Smooth muscle cell of the brain vasculature (primary cell): Measurements from ENCODE around the gene DDX25.
"Not testable (repeated sequence)": the region's sequence is repeated elsewhere in the genome, so short reads cannot be mapped to it uniquely, and the experiment has no call there.

Experiments used
- DNase-seq: peaks from one replicate; pipeline ENCODE4 v3.0.0-alpha.2; 2012; ENCODE audit warnings: low read depth, low spot score

DDX25 gene

DNA sequence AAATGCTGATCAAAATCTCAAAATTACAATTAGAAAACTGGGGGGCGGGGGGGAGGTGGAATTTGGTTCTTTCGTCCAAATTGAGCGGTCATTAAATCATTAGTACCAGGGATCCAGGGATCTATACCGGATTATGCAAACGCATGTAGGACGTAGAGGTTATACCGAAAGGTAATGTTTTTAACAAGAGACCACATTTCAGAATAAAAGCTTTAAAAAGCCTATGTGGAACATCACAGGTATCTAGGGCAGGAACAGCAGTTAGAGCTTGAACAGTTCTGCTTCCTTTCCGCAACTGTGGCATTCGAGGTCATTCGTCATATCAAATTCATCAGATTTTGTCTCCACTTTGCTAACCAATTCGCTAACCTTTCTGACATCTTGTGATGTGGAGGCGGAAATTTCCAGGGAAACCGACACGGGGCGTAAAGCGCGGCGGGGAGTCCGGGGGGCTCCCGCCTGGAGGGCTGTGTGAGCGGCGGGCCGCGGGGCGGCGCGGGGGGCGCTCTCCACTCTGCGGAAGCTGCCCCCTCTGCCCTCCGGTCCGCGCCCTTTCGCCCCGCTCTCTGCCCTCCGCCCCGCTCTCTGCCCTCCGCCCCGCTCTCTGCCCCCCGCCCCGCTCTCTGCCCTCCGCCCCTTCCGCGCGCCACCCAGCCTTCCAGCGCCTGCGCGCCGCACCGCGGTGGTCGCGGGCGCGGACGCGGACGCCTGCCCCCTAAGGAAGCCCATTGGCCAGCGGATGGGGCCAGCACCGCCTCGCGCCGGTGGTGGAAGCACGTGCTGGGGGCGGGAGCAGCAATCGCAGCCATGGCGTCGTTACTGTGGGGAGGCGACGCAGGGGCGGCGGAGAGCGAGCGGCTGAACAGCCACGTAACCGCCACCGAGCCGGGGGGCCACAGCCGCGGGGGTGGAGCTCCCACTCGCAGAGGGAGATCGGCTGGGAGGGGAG, at the start of gene DDX25:
TSS of gene DDX25 (plus strand) at position 798 of the 949 bp plus-strand sequence. CDS start at position 808, 10 bp downstream.
- no peak for DNase-seq

DNA sequence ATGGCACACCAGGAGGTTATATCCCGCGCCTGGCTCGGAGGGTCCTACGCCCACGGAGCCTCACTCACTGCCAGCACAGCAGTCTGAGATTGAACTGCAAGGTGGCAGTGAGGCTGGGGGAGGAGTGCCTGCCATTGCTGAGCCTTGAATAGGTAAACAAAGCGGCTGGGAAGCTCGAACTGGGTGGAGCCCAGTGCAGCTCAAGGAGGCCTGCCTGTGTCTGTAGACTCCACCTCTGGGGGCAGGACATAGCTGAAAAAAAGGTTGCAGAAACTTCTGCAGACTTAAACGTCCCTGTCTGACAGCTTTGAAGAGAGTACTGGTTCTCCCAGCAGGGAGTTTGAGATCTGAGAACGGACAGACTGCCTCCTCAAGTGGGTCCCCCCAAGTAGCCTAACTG, 46.6 kb upstream of the DDX25 start:
- not testable (repeated sequence) for DNase-seq

DNA sequence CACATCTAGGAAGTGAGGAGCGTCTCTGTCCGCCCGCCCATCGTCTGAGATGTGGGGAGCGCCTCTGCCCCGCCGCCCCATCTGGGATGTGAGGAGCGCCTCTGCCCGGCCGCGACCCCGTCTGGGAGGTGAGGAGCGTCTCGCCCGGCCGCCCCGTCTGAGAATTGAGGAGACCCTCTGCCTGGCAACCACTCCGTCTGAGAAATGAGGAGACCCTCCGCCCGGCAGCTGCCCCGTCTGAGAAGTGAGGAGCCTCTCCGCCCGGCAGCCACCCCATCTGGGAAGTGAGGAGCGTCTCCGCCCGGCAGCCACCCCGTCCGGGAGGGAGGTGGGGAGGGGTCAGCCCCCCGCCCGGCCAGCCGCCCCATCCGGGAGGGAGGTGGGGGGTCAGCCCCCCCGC, 41.5 kb upstream of the DDX25 start:
- DNase-seq = not testable (repeated sequence)

DNA sequence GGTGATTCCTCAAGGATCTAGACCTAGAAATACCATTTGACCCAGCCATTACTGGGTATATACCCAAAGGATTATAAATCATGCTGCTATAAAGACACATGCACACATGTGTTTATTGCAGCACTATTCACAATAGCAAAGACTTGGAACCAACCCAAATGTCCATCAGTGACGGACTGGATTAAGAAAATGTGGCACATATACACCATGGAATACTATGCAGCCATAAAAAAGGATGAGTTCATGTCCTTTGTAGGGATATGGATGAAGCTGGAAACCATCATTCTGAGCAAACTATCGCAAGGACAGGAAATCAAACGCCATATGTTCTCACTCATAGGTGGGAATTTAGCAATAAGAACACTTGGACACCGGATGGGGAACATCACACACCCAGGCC, 39.0 kb upstream of the DDX25 start:
- not testable (repeated sequence) for DNase-seq

DNA sequence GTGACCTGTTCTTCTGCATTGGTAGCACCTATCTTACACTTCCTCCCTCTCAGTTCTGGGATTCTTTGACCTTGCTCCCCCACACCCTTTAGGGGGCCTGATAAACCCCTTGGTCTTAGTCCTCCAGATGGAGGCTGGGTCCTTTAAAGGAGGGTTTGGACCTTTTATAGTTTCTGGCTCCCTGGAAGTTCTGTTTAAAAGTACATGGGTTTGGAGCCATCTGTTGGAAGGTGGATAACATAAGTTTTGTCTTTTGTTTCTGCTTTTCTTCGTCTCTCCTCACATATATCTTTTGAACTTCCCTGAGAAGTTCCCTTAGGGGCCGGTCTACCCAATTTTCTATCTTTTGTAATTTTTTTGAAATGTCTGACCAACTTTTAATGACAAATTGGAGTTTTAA, 34.8 kb upstream of the DDX25 start:
- no peak for DNase-seq

DNA sequence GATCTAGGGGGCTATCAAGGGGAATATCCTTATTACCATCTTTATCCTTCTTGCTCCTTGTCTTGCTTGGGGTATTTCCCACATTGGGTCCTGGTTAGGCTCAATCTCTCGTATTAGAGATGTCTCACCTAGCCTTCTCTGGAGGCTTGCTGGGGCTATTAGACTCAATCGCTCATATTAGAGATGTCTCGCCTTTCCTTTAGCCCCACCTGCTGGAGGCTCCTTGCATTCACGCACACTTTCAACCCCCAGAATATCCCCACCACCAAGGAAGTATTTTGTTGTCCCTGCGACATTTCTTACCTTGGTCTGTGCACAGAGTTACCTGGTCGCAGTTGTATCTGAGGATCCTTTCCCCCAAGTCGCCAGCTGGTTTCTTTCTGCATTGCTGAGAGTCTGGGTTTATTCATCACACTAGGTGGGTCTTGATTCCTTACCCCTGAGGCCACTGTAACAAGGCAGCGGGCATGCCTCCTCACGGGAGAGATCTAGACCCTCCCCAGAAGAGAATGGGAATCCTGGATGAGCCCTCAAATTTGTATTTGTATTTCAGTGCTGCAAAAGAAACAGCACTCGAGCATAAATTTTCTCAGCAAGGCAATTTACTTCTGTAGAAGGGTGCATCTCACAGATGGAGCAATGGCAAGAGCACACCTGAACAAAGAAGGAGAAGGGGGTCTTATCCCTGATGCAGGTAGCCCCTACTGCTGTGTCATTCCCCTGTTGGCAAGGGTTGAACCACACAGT, 32.7 kb upstream of the DDX25 start:
- no peak for DNase-seq

DNA sequence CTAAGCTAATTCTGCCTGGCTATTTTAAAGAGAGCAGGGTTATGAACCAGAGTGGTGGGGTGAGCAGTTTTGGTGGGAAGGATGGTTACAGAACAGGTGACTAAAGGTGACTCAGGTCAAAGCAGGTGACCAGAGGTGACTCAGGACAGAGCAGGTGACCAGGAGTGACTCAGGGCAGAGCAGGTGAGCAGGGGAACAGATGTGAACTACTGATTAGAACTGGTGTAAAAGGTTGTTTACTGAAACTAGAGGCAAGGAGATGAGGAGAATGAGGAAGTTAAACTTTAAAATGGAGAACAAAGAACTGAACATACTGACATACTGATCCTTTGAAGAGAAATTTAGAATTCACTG, 32.2 kb upstream of the DDX25 start:
- no peak for DNase-seq

DNA sequence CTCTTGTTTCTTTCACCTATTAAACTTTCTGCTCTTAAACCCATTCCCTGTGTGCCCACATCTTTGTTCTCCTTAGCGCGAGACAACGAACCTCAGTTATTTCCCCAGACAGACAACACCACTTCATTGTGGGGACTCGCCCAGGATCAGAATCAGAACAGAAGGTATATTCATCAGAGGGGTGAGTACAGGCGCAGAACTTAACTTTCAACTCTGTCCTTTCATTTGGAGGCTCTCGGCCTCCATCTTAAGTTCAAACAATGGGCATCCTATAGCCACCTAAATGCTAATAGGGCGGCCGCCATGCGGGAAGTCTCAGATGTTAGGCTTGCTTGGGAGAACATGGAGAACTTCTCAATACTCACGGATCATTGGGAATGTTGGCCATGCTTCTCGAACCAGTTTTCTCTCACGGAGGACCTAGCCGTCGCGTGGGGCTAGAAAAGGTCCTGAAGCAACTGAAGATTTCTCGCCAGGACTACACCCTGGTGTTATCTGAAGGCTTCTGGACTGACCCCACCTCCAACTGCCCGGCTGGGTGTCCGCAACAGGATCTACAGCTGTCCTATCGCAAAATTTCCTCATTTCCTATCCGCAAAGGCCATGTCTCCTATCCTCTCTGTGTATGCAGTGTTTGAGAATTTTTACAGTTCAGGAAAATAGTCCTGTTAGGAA, 30.3 kb upstream of the DDX25 start:
- DNase-seq = no peak

DNA sequence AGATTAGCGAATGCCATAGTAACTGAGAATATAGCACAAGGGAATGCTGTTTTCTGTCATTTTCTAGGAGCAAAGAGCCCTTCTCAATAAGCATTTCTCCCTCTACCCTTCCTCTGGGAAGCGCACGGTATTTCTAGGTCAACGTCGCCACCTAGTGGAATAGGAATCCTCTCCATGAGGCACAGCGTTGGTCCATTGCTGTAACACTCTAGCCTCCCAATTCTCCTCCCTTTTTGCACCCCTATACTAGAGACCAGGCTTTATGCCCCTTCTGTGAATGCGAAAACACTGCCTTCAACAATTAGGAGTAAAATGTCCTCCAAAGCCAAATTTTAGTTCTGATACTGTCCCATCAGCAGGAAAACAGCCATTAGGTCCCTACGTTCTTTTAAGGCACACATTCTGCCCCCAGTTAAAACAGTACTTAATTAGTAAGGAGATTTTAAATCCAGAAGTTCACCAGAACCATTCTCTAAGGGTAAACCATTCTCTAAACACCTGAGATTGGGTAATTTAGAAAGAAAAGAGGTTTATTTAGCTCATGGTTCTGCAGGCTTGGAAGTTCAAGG, 29.7 kb upstream of the DDX25 start:
- peak; percentile 24 for DNase-seq

DNA sequence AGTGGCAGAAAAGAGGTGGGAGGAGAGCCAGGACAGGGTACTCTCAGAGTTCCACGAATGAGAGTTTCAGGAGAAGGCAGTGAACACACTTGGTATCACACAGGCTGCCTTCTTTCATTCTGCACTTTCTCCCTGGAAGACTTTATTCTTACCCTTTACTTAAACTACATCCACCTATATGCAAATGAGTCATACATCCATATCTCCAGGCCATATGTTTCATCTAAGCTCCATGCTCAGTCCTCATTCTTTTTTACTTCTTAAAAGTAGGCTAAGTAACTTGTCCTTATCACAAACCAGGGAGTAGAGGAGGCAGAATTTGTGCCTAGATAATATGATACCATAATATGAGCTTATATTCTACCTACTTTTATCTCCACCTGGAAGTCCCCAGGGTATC, 23.0 kb upstream of the DDX25 start:
- DNase-seq = no peak

DNA sequence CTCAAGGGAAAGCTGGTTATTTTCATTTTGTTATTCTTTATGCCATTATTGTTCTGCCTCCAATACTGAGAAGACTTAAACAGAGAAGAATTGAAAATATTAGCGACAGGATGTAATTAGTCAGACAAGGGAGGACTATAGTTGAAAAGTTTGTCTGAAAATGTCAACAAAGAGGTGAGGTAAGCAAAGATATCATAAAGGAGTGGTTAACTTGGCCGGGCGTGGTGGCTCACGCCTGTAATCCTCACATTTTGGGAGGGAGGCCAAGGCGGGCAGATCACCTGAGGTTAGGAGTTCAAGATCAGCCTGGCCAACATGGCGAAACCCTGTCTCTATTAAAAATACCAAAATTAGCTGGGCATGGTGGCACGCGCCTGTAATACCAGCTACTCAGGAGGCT, 20.9 kb upstream of the DDX25 start:
- DNase-seq = no peak

DNA sequence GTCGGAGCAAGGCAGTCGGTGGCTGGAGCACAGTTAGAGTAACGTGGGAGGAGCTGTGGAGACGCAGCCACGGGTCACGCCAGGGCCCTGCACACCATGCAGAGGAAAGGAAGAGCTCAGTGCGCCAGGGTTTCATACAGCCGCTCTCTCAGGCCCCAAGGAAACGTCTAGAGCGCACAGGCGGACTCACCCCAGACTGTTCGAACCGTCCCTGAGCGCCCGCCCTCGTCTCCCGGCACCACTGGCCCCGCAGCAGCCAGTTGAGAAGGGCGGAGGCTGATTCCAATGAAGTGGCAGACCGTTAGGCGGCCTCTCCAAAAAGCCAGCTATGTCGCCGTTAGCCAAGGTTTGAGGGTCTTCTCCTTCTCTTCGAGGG, 17.3 kb upstream of the DDX25 start:
- no peak for DNase-seq

DNA sequence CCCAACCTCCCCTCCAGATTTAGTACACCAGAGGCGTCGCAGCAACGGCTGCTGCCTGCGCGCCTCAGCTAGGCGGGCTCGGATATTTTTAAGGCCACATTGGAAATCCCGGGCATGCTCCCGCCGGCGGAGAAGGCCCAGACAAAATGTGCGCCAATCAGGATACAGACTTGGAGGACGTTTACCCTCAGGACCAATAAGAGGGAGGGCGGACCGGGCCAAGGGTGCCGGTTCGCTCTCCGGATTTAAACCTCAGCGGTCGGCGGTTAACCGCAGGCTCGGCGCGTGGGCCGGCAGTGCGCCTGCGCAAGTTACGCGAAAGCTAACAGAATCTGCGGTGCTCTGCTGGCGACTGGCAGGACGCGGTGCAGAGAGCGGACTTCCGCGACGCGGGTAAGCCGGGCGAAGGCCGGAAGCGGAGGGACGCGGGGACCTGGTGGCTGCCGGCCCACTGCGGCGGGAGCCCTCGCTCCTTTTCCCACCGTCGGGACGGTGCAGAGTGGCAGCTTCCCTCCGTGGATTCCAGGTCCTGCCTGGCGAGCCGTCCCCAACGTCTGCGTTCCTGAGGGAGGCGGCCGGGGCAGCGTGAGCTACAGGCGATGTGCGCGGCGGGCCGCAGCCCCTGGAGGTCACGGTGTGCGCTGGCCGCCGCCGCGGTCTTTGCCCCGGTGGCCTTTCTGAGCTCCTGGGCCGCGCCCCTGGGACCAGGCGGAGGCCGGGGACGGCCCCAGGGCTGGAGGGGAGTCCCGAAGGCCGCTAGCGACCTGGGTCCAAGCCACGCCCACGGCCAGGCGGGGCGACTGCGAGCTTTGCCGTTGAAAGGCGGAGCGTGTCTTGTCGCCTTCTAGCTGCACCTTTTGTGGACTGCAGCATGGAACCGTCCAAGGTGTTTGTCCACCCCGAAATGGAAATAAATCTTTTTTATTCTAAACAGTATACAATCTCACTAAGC, 16.7 kb upstream of the DDX25 start, which contains the start of gene HYLS1:
TSS of gene HYLS1 (plus strand) at position 296 of the 952 bp plus-strand sequence. CDS start 11,701 bp downstream, outside the sequence.
- DNase-seq = peak; percentile 94

DNA sequence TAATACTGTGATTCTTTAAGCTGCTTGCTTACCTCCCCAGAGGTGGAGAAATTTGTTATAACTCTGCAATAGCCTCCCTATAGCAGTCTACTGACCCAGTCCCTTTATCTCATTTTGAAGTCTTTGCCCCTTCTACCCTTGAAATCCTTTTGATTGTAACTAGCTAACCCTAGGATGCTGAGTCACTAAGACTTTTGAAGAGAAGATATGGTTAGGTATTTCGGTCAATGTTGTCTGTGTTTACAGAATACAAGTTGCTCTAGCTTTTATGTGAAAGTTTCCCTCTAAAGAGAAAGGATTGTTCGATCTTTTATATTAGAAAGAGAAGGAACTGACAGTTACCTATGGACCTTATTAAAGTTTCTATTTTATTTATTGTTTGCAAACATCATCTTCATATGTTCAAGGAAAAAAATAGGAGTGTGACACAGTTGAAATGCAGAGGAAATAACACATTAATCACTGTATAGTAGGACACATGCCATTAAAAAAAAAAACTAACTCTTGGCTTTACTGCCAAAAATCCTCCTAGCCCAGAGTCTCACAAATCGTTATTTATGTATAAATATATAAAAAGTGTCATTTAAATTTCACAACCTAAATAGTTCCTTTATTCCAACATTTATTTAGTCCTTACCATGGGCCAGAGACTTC, 13.7 kb upstream of the DDX25 start:
- no peak for DNase-seq

DNA sequence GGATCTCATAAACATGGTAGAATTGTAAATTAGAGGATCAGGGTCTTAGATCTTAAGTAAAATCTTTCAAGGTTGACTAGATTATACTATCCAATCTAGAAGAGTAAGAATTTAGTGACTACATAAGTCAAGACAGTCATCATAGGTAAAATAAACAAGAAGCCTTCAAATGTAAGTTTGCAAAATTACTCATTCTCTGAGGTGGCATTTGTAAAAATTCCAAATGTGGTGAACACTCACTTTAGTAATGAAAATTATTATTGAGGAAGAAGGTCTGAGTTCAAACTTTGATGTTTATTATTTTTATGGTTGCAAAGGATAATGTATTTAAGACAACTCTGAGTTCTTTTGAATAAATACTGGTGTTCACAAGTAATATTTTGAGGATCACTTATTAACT, 12.2 kb upstream of the DDX25 start:
- no peak for DNase-seq

DNA sequence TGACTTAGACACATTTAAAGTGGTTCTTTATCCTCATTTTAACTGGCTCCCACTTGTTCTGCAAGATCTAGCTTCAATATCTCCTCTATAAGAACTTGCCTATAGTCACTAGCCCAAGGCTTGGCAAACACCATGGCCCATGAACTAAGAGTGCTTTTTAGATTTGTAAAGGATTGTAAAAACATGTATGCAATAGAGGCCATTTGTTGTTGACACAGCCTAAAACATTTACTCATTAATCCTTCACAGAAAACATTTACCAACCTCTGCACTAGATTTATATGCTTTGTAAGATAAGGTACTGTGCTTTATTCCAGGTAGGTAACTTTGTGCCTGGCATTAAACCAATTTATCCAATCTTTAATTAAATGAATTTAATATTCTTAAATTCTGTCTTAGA, 11.3 kb upstream of the DDX25 start:
- no peak for DNase-seq

DNA sequence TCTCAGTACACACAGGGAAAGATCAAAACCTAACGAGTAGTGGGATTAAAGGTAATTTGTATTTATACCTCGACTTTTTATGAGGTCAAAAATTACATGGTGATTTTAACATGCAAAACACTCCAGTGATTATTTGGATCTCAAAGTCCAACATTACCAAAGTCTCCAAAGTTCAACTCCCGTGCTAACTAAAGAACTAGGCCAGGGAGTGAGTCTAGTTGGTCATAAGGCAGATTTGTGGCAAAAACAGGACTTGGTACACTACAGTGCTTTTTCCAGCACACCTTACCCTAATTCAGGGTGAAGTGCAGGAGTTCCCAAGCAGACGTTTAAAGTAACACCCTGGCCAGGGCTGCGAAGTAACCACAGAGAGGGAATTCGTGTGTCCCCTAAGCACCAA, 2.4 kb upstream of the DDX25 start:
- DNase-seq = no peak

DNA sequence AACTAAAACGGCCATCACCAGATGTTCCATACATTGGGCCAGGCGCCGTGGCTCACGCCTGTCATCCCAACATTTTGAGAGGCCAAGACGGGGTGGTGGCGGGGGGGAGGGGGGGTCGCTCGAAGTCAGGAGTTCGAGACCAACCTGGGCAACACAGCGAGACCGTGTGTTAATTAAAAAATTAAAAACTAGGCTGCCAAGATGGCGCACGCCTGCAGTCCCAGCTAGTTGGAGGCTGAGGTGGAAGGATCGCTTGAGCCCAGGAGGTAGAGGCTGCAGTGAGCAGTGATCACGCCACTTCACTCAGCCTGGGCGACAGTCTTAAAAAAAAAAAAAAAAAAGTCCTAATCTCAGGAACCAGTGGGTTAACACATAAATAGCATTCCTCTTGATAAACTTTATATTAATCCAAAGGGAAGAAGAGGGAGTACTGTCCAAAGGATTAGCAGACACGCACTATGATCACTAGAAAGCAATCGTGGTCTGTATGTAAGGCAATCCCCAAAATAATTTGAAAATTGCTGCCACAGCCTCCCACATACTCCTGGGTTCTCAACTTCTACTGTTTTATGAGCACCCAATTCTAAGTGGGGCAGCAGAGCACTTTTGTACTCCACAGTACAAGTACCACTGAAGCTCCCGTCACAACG, 1.9 kb upstream of the DDX25 start:
- DNase-seq = no peak

DNA sequence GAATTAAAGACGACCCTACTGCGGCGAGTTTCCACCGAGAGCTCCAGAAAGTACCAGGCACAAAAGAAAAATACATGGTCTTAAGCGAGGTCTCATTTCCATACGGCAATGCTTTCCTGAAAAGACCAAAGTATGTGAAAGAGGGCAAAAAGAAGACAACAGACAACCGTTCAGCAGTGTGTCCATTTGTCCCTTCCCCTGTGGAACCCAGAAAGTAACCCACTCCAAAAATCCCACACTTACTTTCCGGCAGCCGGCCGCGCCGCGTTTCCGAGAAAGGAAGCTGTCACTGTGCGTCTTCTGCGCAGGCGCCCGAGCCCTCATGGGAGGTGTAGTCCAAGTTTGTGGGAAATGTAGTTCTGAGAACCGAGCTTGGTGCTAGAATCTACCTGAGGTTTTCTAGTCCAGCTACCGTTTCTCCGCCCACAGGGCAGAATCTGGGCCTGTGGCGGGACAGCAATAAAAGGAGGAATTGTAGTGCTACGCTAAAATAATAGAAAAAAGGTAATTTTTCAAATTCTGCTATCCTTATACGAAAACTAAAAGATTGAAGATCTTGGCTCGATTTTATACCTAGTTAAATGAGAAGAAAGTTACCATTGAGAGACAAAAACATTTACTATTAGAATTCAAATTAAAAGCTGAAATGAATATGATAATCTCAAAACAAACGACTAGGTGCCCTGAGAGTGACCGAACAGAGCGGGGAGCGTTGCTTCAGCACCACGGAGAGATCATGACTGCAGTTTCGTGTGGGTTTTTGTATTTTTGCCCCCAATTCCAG, 1.2 kb upstream of the DDX25 start, which contains the start of gene PUS3:
TSS of gene PUS3 (minus strand) at position 280 of the 784 bp plus-strand sequence. CDS start 6,922 bp downstream, outside the sequence.
- peak; percentile 65 for DNase-seq
